Measurements from ENCODE around the gene LEUTX.
A peak's percentile ranks its signal among the peaks of the same experiment; 100 is the strongest.
"Not testable (repeated sequence)": the region's sequence is repeated elsewhere in the genome, so short reads cannot be mapped to it uniquely, and the experiment has no call there.

The LEUTX gene

DNA sequence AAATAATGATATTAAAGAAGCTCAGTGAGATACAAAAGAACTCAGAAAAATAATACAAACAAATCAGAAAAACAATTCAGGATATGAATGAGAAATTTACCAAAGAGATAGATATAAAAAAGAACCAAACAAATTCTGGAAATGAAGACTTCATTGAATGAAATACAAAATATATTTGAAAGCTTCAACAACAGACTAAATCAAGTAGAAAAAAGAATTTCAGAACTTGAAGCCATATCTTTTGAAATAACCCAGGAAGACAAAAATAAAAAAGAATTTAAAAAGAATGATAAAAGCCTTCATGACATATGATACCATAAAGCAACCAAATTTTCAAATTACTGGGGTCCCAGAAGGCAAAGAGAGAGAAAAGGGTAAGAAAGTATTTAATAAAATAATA, 9.6 kb downstream of the LEUTX start:
- no peak for DNase-seq

DNA sequence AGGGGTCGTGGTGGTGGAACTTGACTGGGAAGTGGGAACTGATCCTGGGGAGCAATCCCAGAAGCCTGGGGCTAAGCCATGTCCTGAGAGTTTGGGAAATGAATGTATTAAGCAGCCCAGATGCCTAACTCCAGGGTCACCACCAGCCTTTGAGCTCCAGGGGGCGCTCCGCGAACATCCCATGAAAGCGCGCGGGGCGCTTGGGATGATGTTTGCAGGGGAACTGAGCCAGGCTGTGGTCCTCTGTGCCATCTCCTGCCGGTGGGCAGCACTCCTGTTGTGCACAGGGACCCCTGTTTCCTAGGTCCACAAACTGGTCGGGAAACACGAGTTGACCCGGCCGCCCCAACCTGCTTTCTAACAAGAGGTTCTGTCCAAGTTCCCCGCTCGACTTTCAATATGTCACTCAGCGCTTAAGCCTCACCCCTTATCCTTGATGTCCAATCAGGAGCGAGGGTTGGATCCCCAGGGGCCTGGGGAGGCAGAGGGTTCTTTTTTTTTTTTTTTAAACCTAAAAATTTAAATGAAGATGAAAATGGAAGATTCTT, 14.4 kb downstream of the LEUTX start:
- DNase-seq = peak; percentile 34

DNA sequence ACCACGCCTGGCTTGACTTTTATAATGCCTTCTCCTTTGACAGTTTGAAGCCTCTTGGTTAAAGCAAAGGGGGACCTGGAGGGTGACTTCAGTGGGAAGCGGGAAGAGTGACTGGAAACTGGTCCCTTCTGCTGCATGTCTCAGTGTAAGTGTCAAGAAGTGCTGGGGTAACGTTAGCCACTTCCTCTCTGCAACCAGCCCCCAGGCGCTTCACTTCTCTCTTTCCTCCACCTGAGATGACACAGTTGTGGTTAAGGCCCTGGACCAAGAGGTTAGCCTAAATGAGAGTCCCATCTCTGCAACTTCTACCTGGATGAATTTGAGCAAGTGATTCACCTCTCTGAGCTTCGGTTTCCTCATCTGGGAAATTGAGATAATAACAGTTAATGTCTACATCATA, 16.3 kb downstream of the LEUTX start:
- no peak for DNase-seq

DNA sequence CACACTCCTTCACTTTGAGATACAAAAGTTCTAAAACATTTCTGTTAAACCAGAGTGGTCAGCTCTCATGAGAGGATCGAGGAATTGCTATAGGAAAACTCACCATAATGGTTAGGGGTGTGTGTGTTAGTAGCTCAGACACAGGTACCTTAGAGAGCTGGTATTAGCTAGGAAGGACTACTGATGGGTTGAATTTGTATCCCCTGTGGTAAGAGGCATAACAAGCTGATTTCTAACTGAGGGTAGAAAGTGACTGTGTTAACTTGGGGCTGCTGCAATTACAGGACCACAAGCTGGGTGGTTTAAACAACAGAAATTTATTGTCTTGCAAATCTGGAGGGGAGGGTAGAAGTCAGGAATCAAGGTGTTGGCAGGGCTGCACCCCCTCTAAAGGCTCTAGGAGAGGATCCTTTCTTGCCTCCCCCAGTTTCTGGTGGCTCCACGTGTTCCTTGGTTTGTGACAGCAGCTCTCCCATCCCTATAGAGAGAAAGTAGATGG, 17.4 kb downstream of the LEUTX start:
- DNase-seq = no peak

DNA sequence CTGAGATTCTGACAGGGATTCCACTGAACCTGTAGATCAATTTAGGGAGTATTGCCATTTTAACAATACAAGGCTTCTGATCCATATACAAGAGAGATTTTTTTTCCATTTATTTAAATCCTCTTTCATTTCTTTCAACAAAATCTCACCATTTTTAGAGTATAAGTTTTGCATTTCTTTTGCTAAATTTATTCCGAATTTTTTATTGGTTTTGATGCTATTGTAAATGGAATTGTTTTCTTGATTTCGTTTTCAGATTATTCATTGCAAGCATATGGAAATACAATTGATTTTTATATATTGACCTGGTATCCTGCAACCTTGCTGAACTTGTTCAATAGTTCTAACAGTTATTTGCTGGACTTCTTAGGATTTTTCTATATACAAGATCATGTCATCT, 18.4 kb downstream of the LEUTX start:
- no peak for DNase-seq

DNA sequence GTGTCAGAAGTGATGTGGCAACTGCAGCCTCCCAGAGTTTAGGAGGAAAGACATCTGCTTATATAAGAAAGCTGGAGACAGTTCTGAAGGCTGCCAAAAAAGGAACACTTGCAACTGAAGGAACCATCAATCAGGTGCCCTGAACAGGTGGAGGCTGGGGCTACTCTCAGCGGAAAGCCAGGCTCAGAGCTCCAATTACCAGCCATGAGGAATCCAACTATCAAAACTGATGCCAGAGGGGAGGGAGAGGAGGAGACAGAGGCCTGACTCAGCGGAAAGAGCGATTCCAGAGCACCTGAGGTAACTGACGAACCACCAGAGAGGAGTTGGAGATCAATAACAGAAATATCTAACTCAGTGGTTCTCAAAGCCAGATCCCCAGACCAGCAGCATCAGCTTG, 24.3 kb downstream of the LEUTX start:
- no peak for DNase-seq

DNA sequence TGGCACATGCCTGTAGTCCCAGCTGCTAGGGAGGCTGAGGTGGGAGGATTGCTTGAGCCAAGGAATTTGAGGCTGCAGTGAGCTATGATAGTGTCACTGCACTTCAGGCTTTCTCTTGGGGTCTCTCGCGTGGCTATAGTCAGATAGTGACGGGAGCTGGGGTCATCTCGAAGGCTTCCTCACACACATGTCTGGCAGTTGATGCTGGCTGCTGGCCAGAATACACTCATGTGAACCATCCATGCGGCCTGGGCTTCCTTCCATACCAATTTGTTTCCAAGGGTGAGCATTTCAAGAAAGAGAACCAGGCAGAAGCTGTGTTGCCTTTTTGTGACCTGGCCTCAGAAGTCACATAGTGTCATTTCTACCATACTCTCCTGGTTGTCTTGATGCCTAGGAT, 26.4 kb downstream of the LEUTX start:
- no peak for DNase-seq

DNA sequence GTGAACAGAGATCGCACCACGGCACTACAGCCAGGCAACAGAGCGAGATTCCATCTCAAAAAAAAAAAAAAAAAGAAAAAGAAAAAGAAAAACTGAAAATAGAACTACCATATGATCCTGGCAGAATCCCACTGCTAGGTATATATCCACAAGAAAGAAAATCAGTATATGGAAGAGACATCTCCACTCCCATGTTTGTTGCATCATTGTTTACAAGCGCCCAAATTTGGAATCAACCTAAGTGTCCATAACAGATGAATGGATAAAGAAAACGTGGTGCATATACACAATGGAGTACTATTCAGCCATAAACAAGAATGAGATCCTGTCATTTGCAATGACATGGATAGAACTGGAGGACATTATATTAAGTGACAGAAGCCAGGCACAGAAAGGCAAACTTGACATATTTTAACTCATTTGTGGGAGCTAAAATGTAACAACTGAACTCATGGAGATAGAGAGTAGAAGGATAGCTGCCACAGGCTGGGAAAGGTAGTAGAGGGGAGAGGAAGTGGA, 29.3 kb downstream of the LEUTX start:
- no peak for DNase-seq

DNA sequence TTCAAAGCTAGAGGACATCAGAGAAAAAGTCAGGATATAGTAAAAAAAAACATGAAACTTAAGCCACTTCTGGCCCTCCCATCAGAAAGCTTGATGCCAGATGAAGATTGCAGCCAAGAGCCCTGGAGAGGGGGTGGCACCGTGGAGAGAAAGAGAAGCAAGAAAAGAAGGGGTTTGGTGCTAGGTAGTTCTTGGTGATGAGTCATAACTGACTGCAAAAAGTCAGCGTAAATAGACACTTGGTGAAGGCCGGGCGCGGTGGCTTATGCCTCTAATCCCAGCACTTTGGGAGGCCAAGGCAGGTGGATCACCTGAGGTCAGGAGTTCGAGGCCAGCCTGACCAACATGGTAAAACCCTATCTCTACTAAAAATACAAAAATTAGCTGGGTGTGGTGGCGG, 30.0 kb downstream of the LEUTX start:
- not testable (repeated sequence) for DNase-seq

DNA sequence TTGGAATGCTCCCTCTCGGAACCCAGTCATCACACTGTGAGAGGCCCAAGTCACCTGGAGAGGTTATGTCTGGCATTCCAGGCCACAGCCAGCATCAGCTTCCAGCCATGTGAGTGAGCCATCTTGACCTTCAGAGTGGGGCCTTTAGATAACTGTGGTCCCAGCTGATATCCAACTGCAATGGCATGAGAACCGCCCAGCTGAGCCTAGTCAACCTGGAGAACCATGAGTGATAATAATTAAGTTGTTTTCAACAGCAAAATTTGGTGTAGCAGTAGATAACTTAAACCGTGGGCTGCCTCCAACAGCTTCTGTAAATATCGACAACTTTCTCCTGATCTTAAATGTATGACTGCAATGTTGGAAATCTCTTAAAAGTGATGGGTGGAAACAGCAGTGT, 30.7 kb downstream of the LEUTX start:
- no peak for DNase-seq

DNA sequence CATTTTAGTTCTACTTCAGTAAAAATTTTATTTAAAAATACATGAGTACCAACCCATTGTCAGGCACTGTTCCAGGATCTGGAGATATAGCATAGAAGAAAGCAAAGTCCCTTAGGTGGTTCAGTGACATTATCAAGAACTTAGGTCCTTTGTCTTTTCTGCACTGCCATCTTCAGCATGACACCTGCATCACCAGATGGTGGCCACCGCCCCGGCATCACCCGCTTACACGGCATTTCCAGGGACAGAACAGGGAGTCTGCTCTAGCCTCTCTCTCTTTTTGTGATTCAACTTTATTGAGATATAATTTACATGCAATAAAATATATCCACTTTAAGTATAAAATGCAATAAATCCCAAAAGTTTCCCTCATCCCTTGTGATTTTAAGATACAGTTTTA, 31.8 kb downstream of the LEUTX start:
- no peak for DNase-seq

DNA sequence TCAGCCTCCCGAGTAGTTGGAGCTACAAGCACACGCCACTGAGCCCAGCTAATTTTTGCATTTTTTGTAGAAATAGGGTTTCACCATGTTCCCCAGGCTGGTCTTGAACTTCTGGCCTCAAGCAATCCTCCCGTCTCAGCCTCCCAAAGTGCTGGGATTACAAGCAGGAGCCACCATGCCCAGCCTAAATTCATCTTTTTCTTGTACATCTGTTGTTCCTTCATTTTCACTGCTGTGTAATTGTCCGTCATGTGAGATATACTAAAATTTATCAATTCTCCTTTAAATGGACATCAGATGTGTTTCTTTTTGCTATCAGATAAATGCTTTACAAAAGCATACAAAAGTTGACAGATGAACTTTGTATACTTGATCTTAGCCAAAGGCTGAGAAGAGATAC, 32.4 kb downstream of the LEUTX start:
- DNase-seq = no peak

DNA sequence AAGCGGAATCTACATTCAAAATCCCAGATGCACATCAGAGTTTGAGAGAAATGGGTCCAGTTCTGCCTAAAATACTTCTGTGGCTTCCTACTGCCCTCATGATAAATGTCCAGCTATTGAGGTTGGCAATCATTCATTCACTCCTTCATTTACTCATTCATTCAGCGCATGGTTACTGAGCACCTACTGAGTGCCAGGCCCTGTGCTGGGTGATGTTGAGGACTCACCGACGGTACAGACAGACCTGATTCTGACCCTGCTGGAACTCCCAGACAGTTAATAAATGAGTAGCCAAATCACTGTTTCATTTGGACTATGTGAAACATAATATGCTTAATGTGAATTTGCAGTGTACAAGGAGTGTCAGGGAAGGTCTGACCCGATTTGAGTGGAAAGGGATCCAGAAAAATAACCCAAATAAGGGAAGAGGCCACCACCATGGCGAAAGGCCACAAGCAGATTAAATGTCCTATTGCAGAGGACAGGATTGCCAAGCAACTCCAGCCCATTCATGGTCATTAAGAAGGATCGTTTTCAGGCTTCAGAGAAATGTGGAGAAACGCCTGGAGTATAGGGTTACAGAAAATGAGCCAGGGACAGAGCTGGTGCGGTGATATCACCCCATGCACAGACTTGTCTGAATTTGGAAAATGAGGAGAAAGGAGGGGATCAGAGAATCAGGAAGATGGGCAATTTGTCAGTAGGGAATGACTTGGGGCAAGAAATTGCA, 34.8 kb downstream of the LEUTX start:
- no peak for DNase-seq

DNA sequence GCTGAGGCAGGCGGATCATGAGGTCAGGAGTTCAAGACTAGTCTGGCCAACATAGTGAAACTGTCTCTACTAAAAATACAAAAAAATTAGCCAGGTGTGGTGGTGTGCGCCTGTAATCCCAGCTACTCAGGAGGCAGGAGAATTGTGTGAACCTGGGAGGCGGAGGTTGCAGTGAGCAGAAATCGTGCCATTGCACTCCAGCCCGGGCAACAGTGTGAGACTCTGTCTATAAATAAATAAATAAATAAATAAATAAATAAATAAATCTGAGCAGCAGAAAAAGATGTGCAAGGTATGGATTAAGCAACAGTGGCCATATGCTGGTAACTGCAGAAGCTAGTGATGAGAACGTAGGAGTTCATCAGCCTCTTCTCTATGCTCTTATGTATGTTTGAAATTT, 35.5 kb downstream of the LEUTX start:
- not testable (repeated sequence) for DNase-seq

DNA sequence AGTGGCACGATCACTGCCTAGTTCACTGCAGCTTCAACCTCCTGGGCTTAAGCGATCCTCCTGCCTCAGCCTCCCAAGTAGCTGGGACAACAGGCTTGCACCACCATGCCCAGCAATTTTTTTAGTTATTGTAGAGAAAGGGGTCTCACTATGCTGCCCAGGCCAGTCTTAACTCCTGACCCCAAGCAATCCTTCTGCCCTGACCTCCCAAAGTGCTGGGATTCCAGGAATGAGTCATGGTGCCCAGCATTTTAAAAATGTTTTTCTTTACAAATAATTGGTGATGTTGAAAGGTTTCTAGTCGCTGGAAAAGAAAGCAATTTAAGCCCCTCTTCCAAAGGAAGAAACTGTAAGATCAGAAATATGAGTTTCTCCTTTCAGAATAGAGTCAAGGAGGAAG, 35.9 kb downstream of the LEUTX start:
- no peak for DNase-seq

DNA sequence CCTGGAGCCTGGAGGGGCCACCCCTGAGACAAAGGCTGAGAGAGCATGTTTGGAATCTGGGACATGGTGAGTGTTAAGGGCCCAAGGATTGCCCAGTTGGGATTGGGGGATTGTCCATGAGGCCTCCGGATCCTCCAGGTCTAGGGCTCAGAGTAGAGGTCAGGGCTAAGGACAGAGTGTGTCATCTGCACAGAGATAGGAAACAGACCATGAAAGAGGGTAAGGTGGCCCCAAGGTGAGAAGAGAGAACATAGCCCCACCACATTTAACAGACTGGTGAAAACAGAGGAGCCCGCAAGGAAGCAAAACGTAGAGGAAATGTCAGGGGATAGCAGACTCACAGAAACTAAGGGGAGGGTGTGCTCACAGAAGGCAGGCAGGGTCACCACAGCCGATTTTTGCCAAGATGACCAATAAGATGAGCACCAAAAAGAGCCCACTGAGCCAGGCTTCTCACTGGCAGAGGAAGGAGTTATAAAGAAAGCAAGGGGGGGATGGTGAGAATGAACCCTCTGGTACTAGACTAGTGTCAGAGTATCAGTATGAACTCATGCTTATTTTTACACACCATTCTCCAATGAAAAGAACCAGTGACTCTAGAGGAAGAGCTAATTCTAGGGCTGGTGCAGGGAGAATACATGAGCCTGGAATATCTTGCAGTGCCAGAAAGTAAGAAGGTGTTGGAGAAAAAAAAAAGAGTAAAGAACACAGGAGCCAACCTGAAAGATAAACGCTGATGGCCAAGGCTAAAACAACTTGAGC, 37.8 kb downstream of the LEUTX start:
- DNase-seq = no peak

DNA sequence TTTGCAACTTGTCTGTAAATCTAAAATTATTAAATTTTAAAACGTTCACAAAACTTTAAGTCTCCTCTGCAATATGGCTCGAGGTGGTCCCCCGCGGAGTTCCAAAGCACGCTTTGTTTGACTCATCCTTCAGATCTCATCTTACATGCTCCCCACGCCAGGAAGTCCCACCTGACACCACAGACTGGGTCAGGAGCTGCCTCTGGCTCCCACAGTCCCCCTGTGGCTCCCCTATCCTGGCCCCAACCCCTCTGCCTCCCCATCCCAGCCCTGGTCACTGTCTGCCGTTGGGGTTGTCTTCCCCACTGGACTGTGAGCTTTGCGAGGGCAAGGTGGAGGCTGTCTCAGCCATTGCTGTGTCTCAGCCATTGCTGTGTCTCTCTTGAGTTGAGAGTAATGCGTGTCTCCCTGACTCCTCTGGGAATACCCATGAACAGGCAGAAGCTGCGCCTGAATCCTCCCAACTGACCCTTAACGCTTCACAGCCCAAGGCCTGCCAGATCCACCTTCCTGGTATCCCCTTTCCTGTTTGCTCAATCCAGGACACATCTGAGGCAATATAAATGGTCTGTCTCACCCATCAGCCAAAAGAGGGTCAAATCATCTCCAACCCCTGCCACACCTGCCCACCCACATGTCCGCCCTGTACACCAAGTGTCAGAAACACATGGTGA, 39.4 kb downstream of the LEUTX start:
- DNase-seq = no peak

DNA sequence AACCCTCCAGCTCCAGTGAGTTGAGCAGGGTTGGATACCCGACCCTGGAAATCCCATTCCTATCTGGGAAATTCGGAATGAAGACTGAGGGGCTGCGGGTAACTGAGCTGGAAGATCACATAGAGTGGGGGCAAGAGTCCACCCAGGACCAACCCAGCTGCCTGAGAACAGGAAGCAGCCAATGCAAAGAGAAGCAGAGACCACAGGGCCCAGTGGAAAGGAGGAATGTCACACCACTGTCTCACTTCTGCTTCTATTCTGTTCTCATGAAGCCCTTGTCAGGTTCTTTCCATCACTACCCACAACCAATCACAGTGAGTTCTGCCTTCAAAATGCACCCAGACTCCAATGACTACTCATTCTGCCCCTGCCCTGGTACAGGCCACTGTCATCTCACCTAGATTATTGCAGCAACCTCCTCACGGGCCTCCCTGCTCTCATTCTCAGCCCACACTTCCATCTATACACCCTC, 40.0 kb downstream of the LEUTX start:
- DNase-seq = no peak

DNA sequence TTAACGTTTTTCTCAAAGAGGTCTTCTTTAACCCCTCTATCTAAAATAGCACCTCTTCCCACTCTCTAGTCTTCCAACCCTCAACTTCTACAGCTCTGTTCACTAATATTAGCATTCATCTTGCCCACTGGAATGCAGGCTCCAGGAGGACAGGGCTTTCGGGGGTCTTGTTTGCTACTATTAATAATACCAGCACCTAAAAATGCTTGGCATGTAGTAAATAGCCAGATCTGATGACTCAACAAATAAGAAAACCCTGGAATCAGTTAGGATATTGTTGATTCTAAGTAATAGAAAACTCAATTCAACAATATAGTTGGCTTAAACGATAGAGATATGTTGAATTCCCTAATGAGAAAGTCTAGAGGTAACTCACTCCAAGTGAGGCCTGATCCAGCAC, 41.1 kb downstream of the LEUTX start:
- no peak for DNase-seq

DNA sequence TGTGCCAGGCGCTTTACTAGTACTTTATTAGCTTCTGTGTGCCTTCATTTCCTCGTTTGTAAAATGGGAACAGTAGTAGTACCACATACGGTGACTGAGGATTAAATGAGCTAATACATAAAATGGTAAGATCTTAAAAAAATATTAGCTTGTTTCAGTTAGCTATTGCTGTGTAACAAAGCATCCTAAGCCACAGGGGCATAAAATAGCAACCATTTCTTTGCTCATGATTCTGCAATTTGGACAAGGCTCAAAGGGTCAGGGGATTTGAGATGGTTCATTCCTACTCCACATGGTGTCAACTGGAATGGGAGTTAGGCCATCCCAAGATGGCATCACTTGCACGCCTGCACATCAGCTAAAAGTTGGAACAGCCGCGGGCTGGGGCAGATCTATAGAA, 42.0 kb downstream of the LEUTX start:
- DNase-seq = no peak

DNA sequence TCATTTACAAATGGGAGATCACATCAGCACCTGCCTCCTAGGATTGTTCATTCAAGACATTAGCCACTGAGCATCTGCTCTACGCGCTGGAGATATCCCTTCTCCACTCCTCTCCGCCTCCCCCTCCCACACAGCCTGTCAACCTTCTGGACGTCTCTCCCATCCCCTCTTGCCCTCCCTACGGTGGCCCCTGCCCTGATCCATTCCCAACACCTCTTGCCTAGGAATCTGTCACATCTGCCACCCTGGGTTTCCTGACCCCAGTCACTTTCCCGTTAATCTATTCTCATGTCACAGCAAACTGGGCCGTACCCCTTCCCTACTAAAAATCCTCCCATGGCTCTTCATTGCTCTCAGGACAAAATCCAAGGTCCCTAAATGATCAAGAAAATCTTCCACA, 45.0 kb downstream of the LEUTX start:
- DNase-seq = no peak

DNA sequence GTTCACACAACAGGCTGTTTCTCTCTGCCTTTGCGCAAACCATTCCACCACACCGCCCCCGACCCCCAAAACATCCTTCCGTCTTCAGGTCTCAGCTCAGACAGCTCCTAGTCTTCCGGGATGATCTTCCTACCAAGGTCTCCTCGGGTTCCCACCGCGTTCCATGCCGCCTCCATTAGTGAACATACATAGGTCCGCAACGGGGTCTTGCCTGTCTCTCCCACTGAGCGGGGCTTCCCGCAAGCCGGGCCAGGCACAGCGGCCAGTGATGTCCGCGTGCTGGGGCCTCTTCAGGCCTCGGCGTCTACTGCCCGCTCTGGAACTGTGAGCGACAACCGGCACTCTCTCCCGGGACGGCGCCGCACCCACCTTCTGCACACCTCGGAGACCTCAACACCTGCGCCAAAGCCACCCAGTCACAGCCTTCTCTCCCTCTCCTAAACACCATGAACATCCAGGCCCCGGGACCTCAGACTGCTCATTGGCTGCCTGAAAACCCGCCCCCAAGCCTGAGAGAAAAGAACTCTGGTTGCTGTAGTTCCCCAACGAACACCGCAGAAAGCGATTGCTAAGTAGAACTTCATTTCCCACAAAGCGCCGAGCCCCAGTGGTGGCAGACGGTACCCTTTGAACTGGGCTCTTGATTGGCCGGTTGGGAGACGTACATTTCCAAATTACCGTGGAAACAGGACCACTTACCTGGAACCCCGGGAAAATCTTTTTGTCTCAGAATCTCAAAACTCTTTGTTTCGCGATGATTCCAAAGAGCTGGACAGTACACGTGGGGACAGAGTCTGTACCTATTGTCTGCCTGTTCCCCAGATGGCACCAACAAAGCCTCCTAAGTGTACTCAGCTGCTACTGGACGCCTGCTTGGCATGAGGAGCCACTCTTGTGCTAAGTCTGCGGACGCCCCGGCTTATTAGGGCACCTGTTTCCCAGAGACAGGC, 45.8 kb downstream of the LEUTX start:
- peak; percentile 87 for DNase-seq
